Neural cell (in vitro differentiated cells): ENCODE data around the gene GZF1. TPM values are rescaled to one million over a fixed set of nuclear protein-coding genes. Genes with fewer than 3 reads are reported as not detected.

Experiments used
- H2AFZ ChIP-seq: fragments of 200-600, 300-800 bp; sonication (generic), shearing (Covaris generic); 2 replicates; pipeline ENCODE4 v1.6.0; 2014; ENCODE audit warnings: low read depth, mild to moderate bottlenecking, antibody characterized with exemption, low read length, moderate library complexity
- H3F3A ChIP-seq: fragments of 200-600 bp; shearing (Covaris generic); 2 replicates; pipeline ENCODE4 v1.6.1; 2016; ENCODE audit warnings: mild to moderate bottlenecking, moderate library complexity, mixed read lengths, antibody characterized with exemption, low read length; ENCODE audit not compliant: insufficient read depth, poor library complexity, severe bottlenecking
- H3K27ac ChIP-seq: fragments of 200-600, 300-800 bp; sonication (generic), shearing (Covaris generic); 2 replicates; pipeline ENCODE4 v1.5.1; 2014; ENCODE audit warnings: mild to moderate bottlenecking, low read length, moderate library complexity
- H3K27me3 ChIP-seq: fragments of 300-800, 200-600 bp; sonication (generic), shearing (Covaris generic); 2 replicates; pipeline ENCODE4 v1.6.0; 2014; ENCODE audit warnings: mild to moderate bottlenecking, low read depth, low read length, moderate library complexity; ENCODE audit not compliant: insufficient read depth
- H3K36me3 ChIP-seq: fragments of 300-800, 200-600 bp; sonication (generic), shearing (Covaris generic); 2 replicates; pipeline ENCODE4 v1.5.1; 2014; ENCODE audit warnings: mild to moderate bottlenecking, antibody characterized with exemption, low read length, moderate library complexity; ENCODE audit not compliant: insufficient read depth
- H3K4me2 ChIP-seq: fragments of 300-800, 200-600 bp; sonication (generic), shearing (Covaris generic); 2 replicates; pipeline ENCODE4 v1.6.0; 2014; ENCODE audit warnings: mild to moderate bottlenecking, low read length
- H3K4me3 ChIP-seq: fragments of 300-800, 200-600 bp; sonication (generic), shearing (Covaris generic); 2 replicates; pipeline ENCODE4 v1.5.1; 2014; ENCODE audit warnings: mild to moderate bottlenecking, low read length, moderate library complexity
- H3K79me2 ChIP-seq: fragments of 200-600 bp; shearing (Covaris generic); replicated peaks from 2 replicates; pipeline ENCODE4 v1.6.0; 2014; ENCODE audit warnings: mild to moderate bottlenecking, low read length, moderate library complexity; ENCODE audit not compliant: insufficient read depth
- H3K9ac ChIP-seq: fragments of 300-800, 200-600 bp; sonication (generic), shearing (Covaris generic); 2 replicates; pipeline ENCODE4 v1.6.1; 2016; ENCODE audit warnings: mild to moderate bottlenecking, low read length, mixed read lengths
- H3K9me2 ChIP-seq: fragments of 200-600 bp; shearing (Covaris generic); 2 replicates; pipeline ENCODE4 v1.6.1; 2016; ENCODE audit warnings: mild to moderate bottlenecking, low read length, mixed read lengths; ENCODE audit not compliant: insufficient read depth
- H3K9me3 ChIP-seq: fragments of 200-600, 300-800 bp; sonication (generic), shearing (Covaris generic); 2 replicates; pipeline ENCODE4 v1.6.1; 2016; ENCODE audit warnings: mild to moderate bottlenecking, mixed run types, low read length, moderate library complexity, mixed read lengths
- H4K20me1 ChIP-seq: fragments of 200-600 bp; shearing (Covaris generic); 2 replicates; pipeline ENCODE4 v1.6.1; 2016; ENCODE audit warnings: mild to moderate bottlenecking, mixed run types; ENCODE audit not compliant: insufficient read depth
- EP300 ChIP-seq: fragments of 450-650 bp; conservative IDR thresholded peaks from 2 replicates; pipeline ENCODE4 v1.6.1; 2014; ENCODE audit warnings: antibody characterized with exemption, mild to moderate bottlenecking, moderate library complexity; ENCODE audit not compliant: poor library complexity, severe bottlenecking
- EZH2 ChIP-seq: fragments of 200-600, 300-800 bp; shearing (Covaris generic), sonication (generic); IDR thresholded peaks from 2 replicates; pipeline ENCODE4 v1.6.1; 2014; ENCODE audit warnings: antibody characterized with exemption, low read length, borderline replicate concordance, mild to moderate bottlenecking; ENCODE audit not compliant: insufficient read depth, poor library complexity, severe bottlenecking
- MXI1 ChIP-seq: fragments of 450-650 bp; conservative IDR thresholded peaks from 2 replicates; pipeline ENCODE4 v1.6.1; 2014; ENCODE audit warnings: antibody characterized with exemption, mild to moderate bottlenecking; ENCODE audit not compliant: poor library complexity, severe bottlenecking
- POLR2AphosphoS5 ChIP-seq: IDR thresholded peaks from 2 replicates; pipeline ENCODE4 v1.6.1; 2012
- RAD21 ChIP-seq: fragments of 450-650 bp; conservative IDR thresholded peaks from 2 replicates; pipeline ENCODE4 v1.6.1; 2014; ENCODE audit warnings: antibody characterized with exemption, mild to moderate bottlenecking, moderate library complexity
- REST ChIP-seq: IDR thresholded peaks from 2 replicates; pipeline ENCODE4 v1.6.1; 2012; ENCODE audit warnings: borderline replicate concordance
- SMC3 ChIP-seq: fragments of 450-650 bp; conservative IDR thresholded peaks from 2 replicates; pipeline ENCODE4 v1.6.1; 2014; ENCODE audit warnings: antibody characterized with exemption, mild to moderate bottlenecking, moderate library complexity; ENCODE audit not compliant: poor library complexity
- TAF1 ChIP-seq: IDR thresholded peaks from 2 replicates; pipeline ENCODE4 v1.6.1; 2012; ENCODE audit warnings: low read depth
- polyA plus RNA-seq: library from polyadenylated mRNA; depleted of rRNA; stranded (reverse); fragments of >200 nt; gene quantifications from 2 replicates; pipeline ENCODE4 v1.2.3, GENCODE V29; 2014
- TF ChIP-seq, protein P1 (sequence below): fragments of 450-650 bp; IDR thresholded peaks from 2 replicates; pipeline ENCODE4 v1.5.1; 2014; ENCODE audit warnings: antibody characterized with exemption, mild to moderate bottlenecking, moderate library complexity; ENCODE audit not compliant: poor library complexity, severe bottlenecking

GZF1 gene
- polyA plus RNA-seq, 1 donor from 2014 or later: 13.8 TPM

GRCh38 chr20:23335521-23335920, 26.5 kb upstream of the GZF1 start:
- no peak overlapping the region for H3K4me2 ChIP-seq
- H2AFZ ChIP-seq: no peak overlapping the region
- H4K20me1 ChIP-seq: no peaks in the 10 kb centered on the region
- H3K9ac ChIP-seq: no peak overlapping the region
- H3F3A ChIP-seq: no peaks in the 10 kb centered on the region
- H3K27ac ChIP-seq: no peak overlapping the region
- no peaks in the 10 kb centered on the region for H3K9me3 ChIP-seq
- no peaks in the 10 kb centered on the region for H3K79me2 ChIP-seq
- H3K27me3 ChIP-seq: no peaks in the 10 kb centered on the region
- no peaks in the 10 kb centered on the region for H3K36me3 ChIP-seq
- no peak for TF ChIP-seq REST
- no peaks in the 10 kb centered on the region for H3K9me2 ChIP-seq
- H3K4me3 ChIP-seq: no peak overlapping the region

DNA sequence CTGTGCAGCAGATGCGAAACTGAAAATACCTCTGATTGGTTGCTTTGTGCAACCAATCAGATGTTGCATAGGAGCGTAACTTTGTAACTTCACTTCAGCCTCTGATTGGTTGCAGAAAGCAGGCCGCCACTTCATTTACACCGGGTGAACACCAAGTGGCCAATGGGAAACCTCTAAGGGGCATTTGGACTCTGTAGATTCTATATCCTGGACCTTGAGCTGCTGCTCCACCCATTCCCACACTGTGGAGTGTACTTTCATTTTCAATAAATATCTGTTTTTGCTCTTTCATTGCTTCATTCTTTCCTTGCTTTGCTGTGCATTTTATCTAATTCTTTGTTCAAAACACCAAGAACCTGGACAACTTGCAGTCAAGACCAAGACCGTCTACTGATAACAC, 25.5 kb upstream of the GZF1 start:
- no peaks in the 10 kb centered on the region for H3K79me2 ChIP-seq
- H3K9ac ChIP-seq: no peak overlapping the region
- H3K9me3 ChIP-seq: no peaks in the 10 kb centered on the region
- no peaks in the 10 kb centered on the region for H3K36me3 ChIP-seq
- no peak overlapping the region for H3K4me3 ChIP-seq
- no peak overlapping the region for H3K27ac ChIP-seq
- no peak for TF ChIP-seq MXI1
- no peak for TF ChIP-seq TAF1
- TF ChIP-seq, protein P1, sequence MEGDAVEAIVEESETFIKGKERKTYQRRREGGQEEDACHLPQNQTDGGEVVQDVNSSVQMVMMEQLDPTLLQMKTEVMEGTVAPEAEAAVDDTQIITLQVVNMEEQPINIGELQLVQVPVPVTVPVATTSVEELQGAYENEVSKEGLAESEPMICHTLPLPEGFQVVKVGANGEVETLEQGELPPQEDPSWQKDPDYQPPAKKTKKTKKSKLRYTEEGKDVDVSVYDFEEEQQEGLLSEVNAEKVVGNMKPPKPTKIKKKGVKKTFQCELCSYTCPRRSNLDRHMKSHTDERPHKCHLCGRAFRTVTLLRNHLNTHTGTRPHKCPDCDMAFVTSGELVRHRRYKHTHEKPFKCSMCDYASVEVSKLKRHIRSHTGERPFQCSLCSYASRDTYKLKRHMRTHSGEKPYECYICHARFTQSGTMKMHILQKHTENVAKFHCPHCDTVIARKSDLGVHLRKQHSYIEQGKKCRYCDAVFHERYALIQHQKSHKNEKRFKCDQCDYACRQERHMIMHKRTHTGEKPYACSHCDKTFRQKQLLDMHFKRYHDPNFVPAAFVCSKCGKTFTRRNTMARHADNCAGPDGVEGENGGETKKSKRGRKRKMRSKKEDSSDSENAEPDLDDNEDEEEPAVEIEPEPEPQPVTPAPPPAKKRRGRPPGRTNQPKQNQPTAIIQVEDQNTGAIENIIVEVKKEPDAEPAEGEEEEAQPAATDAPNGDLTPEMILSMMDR: no peak
- TF ChIP-seq EZH2: no peak
- no peak for TF ChIP-seq POLR2AphosphoS5
- no peak for TF ChIP-seq RAD21
- no peak for TF ChIP-seq EP300
- TF ChIP-seq SMC3: no peak
- TF ChIP-seq REST: no peak
- H3K27me3 ChIP-seq: no peaks in the 10 kb centered on the region
- no peak overlapping the region for H3K4me2 ChIP-seq
- H2AFZ ChIP-seq: no peak overlapping the region
- no peaks in the 10 kb centered on the region for H3K9me2 ChIP-seq
- no peaks in the 10 kb centered on the region for H4K20me1 ChIP-seq
- H3F3A ChIP-seq: no peaks in the 10 kb centered on the region
